ENCODE measurements around the gene KRTAP29-1.

GRCh38 chr17:41339571-41340172 is 37.0 kb upstream of the KRTAP29-1 start:
- TF ChIP-seq ZBTB20 (tag by site-specific recombination; IDR thresholded peaks at IDR 0.05) (no peak), CTCF (tag by site-specific recombination; IDR thresholded peaks at IDR 0.05) (no peak), ZNF121 (tag by site-specific recombination; IDR thresholded peaks at IDR 0.05) (no peak), ZNF211 (tag by site-specific recombination; IDR thresholded peaks at IDR 0.05; ENCODE audit: low read depth) (no peak), ZNF426 (tag by site-specific recombination; IDR thresholded peaks at IDR 0.05) (no peak), SETDB1 (IDR thresholded peaks at IDR 0.05; ENCODE audit: insufficient read length, low read length) (no peak), REST (tag by site-specific recombination; IDR thresholded peaks at IDR 0.05) (no peak), MYNN (tag by site-specific recombination; IDR thresholded peaks at IDR 0.05; ENCODE audit: borderline replicate concordance) (no peak)

All from HEK293 (cell line).